ENCODE measurements around the gene TMEM209. TPM values are rescaled to one million over a fixed set of nuclear protein-coding genes. Genes with fewer than 3 reads are reported as not detected.

Gene TMEM209
- total RNA-seq, 6 experiments from 2014 or later = 5.8 to 10.9 (median 8.9) TPM

DNA sequence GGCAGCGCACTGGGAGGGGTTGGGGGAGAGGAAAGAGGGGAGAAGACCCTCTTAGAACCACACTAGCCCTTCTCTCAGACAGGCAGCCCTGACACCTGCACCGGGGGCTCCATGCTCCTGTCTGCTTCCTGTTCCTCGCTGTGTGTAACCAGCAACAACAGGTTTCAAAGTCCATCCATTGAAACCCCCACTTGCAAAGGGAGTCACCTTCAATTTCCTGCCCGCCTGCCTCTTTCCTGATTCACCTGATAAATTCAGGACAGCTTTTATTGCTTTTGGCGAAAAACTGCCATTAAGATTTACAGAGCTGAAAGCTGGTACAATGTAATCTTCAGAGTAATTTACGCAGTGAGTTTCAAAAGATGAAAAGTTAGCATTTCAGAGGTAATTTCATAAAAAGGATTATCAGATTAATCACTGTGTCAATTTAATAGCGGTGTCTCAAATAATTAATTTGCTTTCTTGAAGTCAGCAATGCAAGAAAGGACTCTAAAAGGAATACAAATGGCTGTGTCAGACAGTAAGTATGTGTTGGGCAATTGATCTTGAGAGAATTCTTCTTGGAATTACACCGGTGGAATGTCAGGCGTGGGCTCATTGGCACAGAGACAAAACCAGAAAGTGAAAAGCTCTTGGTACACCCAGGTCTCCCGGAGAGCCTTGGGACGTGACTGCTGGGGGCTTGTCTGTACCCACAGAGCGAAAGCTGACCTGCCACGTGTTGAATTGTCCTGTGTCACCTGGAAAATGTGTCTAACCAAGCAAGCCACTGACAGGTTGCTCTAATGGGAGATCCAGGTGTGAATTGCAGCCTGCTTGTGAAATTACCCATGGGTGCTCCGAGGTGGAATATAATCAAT lies 60.7 kb downstream of the TMEM209 start:
- WGBS (ENCODE audit: insufficient coverage, low coverage, low lambda C conversion rate, missing lambda C conversion rate) = 76% methylated on average over 8 of the region's 14 CpGs
- Histone ChIP-seq H3K4me3 (no peak overlapping the region), H3K27ac (no peak overlapping the region), H3K9me3 (no peaks in the 10 kb centered on the region), H3K27me3 (no peaks in the 10 kb centered on the region), H3K4me1 (peaks cover 0 to 11% (median 0%) of the 10 kb centered on the region in 4 donors), H3K36me3 (no peaks in the 10 kb centered on the region)
- intact Hi-C loops (cut with DNase I) = no loop called here
- no peak for DNase-seq
- ATAC-seq = no peak
- no peak for TF ChIP-seq POLR2A (IDR thresholded peaks at IDR 0.05)
- TF ChIP-seq, protein P1, sequence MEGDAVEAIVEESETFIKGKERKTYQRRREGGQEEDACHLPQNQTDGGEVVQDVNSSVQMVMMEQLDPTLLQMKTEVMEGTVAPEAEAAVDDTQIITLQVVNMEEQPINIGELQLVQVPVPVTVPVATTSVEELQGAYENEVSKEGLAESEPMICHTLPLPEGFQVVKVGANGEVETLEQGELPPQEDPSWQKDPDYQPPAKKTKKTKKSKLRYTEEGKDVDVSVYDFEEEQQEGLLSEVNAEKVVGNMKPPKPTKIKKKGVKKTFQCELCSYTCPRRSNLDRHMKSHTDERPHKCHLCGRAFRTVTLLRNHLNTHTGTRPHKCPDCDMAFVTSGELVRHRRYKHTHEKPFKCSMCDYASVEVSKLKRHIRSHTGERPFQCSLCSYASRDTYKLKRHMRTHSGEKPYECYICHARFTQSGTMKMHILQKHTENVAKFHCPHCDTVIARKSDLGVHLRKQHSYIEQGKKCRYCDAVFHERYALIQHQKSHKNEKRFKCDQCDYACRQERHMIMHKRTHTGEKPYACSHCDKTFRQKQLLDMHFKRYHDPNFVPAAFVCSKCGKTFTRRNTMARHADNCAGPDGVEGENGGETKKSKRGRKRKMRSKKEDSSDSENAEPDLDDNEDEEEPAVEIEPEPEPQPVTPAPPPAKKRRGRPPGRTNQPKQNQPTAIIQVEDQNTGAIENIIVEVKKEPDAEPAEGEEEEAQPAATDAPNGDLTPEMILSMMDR (IDR thresholded peaks at IDR 0.05) = no peak

DNA sequence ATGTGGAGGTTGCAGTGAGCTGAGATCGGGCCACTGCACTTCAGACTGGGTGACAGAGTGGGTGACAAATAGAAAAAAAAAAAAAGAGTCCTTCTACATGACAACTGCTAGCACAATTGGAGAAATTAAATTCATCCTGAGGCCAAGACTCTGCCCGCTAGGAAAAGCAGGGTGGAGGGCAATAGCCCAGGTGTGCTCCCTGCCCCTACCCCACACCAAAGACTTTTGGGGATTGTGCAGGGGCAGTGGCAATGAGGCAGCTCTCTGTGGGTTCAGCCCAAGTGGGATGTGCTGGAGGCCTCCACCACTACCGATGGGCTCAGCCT lies 61.3 kb downstream of the TMEM209 start:
- ATAC-seq (no peak), DNase-seq (no peak)
- Histone ChIP-seq H3K4me3 (no peak overlapping the region), H3K36me3 (no peaks in the 10 kb centered on the region), H3K27ac (no peak overlapping the region), H3K27me3 (no peaks in the 10 kb centered on the region), H3K9me3 (no peaks in the 10 kb centered on the region), H3K4me1 (peaks cover 0 to 11% (median 0%) of the 10 kb centered on the region in 4 donors)
- no peak for TF ChIP-seq POLR2A (IDR thresholded peaks at IDR 0.05)
- TF ChIP-seq, protein P1 (IDR thresholded peaks at IDR 0.05) = no peak
- intact Hi-C loops (cut with DNase I) = no loop called here
- WGBS (ENCODE audit: insufficient coverage, low coverage, low lambda C conversion rate, missing lambda C conversion rate) = 58% methylated on average over 2 of the region's 3 CpGs

DNA sequence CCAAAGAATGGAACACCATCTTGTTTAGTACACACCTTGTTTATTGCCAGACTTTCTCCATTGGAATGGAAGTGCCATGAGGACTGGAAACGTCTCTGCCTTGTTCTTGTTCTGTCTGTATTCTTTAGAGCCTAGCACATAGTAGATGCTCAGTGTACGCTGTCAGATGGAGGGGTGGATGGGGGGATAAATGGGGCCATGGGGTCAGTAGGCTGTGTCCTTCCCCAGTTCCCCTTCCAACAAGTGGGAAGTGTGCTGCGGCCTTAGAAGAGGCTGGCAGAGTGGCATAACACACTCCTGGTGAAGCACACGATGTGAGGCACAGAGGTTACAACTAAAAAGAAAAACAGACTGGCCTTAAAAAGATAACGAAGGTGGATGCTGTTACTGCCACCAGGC lies 61.9 kb downstream of the TMEM209 start:
- DNase-seq (no peak), ATAC-seq (no peak)
- no peaks in the 10 kb centered on the region for H3K9me3 ChIP-seq
- WGBS (ENCODE audit: insufficient coverage, low coverage, low lambda C conversion rate, missing lambda C conversion rate) = 94% methylated on average over 4 of the region's 5 CpGs
- no peak overlapping the region for H3K27ac ChIP-seq
- TF ChIP-seq, protein P1 (IDR thresholded peaks at IDR 0.05) = no peak
- TF ChIP-seq POLR2A (IDR thresholded peaks at IDR 0.05) = no peak
- H3K4me1 ChIP-seq = peaks cover 0 to 11% (median 0%) of the 10 kb centered on the region in 4 donors
- no peaks in the 10 kb centered on the region for H3K27me3 ChIP-seq
- no peaks in the 10 kb centered on the region for H3K36me3 ChIP-seq
- intact Hi-C loops (cut with DNase I) = no loop called here
- no peak overlapping the region for H3K4me3 ChIP-seq

DNA sequence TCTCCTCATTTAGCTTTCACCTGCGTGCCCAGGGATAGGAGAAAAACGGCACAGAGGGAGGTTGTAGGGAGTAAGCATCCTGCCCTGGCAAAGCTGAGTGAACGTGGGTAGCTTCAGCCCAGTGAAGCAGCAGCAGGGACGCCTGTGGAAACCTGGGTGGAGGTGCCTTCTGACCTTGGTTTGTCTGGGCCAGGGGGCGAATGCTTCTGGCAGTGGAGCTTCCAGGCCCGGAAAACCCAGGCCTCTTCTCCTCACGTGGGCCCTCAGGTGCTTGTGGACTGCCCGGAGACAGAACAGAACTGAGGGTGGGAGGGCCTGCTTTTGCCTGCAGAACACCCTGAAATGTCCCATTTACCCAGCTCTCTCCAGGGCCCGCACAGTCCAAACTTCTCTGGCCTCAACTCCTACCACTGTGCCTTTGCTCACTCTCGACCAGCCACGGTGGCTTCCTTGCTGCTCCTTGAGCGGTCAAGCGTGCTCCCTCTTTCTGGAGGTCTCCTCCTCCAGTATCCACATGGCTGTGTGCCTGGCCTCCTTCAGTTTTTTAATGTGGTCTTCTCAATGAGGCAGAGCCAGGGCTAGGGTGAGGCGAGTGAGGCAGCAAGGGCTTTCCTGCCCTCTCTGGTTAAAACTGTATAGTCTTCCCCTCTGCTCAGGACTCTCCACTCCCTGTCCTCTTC lies 62.4 kb downstream of the TMEM209 start:
- H3K4me1 ChIP-seq = peaks cover 0 to 11% (median 0%) of the 10 kb centered on the region in 4 donors
- no peak overlapping the region for H3K27ac ChIP-seq
- ATAC-seq = no peak
- no peak for TF ChIP-seq POLR2A (IDR thresholded peaks at IDR 0.05)
- TF ChIP-seq, protein P1 (IDR thresholded peaks at IDR 0.05) = no peak
- intact Hi-C loops (cut with DNase I) = no loop called here
- no peaks in the 10 kb centered on the region for H3K9me3 ChIP-seq
- no peak for DNase-seq
- H3K27me3 ChIP-seq = no peaks in the 10 kb centered on the region
- 100% methylated on average over 4 of the region's 14 CpGs for whole genome bisulfite sequencing (ENCODE audit: insufficient coverage, low coverage, low lambda C conversion rate, missing lambda C conversion rate)
- no peak overlapping the region for H3K4me3 ChIP-seq
- peaks cover 0 to 2% (median 0%) of the 10 kb centered on the region in 4 donors for H3K36me3 ChIP-seq

Measured in right lobe of liver (tissue), 6 donors.